NCI-H1092 treated with DMSO at 0.1 percent for 48 hours (cell line): ENCODE data around the gene ZNF276.
"Not testable (repeated sequence)": the region's sequence is repeated elsewhere in the genome, so short reads cannot be mapped to it uniquely, and the experiment has no call there.

Experiments
- DNase-seq: peaks from one replicate; lab custom pipeline; 2025; lab: John Stamatoyannopoulos, UW

The ZNF276 gene

DNA sequence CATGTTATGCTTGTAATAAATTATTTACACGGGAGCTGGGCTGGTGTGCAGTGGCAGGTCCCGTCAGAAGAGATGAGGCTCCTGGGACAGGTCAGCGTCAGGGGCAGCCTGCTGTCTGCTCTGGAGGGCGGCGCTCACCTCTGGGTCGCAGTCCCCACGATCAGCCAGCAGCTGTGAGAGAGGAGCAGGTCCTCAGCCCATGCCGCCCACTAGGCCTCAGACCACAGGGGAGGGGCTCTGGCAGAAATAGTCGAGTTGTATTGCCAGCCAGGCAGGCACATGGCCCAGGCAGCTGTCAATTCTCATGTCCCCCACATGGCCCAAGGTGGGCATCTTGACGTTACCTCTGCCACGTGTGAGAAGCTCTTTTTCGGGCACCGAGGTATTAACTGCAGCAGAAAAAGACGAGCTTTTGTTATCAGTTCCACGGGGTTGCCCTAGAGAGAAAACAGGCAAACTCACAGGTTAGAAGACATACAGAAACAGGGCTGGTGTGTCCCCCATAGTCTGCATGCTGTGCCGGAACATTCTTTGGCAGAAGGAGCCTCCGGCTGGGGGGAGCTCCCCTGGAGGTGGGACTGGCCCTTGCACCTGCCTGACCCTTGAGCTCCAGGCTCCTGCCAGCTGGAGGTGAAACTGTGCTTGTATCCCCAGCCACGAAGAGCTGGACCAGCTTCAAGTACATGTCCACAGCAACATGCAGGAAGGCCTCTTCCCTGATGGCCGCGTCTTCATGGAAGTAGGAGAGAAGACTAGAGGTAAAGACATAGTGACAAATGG lies 17.4 kb downstream of the ZNF276 start:
- DNase-seq, result no peak

DNA sequence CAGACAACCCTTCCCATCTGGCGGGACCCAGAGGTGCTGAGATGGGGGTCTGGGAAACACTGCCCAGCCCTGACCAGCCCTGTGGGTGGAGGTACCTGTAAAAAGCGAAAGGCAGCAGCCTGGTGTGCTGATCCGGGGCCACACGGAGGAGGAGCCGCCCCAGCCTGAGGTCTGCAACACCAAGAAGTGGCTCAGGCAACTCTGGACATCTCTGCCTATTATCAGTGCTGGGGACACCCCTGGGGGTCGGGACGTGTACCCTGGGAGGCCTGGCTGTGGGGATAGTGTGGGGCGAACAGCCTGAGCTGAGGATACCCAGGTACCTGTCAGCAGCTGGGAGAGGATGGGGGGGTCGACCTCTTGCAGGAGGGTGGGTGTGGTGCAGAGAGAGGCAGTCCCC lies 18.0 kb downstream of the ZNF276 start:
- no peak for DNase-seq

DNA sequence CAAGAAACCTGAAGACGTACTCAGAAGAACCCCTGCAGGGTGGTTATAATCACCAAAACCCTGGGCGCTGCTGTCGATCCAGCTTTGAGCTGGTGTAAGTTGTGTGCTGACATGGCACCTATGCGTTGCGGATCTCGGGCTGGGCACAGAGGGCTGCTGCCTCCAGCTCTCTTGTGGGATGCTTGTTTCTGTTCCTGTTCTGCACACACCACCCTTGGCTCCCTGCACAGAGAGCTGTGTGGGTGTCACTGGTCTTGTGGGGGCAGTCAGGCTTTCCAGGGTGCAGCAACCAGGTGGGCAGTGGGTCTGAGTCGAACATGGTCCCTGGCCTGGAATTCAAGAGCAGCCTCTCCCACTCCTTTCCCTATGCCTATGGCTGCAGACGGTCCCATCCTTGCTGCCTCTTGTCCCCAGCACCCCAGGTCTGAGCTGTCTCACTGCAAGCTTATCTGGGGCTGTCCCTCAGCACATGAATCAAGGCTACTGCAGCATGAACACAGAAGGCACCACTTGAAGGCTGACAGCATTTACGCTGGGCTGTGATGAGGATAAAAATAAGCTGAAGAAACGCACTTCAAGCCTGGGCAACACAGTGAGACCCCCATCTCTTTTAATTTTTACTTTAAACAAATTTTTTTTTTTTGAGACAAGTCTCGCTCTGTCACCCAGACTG lies 20.1 kb downstream of the ZNF276 start:
- no peak for DNase-seq

DNA sequence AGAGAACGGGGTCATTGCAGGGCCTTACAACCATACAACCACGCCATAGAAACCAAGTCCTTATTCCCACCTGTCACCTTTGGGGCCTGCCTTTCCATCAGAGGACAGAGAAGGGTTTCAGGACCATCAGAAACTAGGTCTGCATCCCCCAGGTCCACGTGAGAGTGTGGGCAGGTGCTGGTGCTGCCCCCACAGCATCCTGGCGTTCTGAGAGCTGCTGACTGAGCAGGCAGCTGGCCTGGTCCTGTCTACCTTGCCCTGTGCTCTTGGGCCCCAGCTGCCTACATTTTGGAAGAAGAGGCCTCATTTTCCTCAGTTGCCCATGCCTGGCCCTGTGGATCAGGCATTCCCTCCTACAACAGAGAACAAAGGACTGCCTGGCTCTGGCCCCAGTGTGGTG lies 21.6 kb downstream of the ZNF276 start:
- no peak for DNase-seq

DNA sequence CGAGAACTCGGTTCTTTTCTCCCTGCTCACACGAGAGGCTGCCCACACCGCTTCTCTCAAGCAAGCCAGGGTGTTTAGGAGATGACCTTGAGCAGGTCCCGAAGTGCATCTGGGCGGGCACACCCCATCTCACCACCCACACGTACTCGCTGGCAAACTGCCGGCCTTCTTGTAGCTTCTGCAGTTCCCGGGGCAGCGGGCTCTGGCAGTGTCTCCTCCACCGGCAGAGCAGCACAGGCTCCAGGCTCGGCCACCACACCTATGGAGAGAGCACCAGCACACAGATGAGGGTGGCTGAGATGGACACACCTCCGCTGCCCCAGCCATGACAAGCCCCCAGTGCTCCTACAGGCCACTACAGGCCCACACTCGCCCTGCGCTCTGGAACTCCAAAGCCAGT lies 23.5 kb downstream of the ZNF276 start:
- DNase-seq, result no peak

DNA sequence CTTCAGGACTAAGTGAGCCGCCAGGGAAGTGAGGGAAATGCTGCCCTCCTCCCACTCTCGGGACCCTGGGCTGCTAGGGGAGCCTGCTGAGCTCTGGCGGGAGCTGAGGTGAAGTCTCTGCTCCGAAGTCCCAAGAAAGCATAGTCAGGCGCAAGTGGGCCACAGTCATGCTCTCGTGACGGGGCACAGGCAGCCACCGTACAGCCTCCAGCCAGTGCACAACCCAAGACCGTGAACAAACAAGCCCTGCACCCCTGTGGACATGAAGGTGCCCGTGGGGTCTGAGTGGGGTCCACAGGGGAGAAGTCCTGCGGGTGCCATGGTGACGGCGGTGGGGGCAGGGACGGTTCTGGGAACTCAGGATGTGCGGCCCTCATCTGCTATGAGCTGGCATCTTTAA lies 24.7 kb downstream of the ZNF276 start:
- DNase-seq, result no peak

DNA sequence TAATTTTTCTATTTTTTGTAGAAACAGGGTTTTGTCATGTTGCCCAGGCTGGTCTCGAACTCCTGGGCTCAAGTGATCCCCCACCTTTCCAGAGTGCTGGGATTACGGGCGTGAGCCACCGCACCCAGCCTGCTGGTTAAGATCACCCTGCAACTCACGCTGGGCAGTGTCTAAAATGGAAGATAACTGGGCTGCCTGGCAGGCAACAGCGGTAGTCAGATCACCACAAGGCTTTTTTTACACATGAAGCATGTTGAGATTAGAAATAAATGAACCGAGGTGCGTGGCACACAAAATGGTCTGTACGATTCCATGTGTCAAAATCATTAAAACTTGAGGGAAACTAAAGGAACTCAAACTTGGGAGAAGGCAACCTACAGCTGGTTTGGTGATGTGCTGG lies 26.7 kb downstream of the ZNF276 start:
- no peak for DNase-seq

DNA sequence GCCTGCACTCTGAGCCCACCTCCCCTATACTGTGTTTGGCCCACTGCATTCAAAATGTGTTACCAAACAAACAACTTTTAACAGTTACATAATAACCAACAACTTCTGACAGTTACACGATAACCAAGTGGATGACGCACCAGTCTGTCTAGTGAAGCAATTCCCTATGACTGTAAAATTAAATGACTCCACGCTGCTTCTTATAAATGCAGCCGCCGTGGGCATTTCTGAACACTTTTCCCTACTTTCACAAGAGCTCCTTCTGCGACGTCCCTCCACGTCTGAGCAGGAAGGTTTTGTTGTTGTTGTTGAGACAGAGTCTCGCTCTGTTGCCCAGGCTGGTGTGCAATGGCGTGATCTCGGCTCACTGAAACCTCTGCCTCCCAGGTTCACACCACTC lies 27.6 kb downstream of the ZNF276 start:
- DNase-seq, result no peak

DNA sequence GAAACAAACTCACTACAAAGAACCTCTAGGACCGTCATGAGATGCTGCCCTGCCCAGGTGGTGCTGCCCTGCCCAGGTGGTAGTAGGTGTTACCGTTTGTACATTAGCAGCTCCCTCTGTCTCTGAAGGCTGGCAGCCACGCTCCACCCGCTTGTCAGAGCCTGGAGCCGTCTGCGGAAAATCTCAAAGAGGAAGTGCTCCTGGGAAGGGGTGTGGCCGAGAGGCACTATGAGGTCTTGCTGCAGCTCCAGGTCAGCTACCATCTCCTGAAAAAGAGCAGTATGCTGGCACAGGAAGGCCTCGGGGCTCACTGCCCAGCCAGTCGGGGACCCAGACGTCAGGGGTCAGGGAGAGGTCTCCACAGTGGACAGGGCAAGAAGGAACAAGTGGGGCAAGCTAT lies 28.3 kb downstream of the ZNF276 start:
- DNase-seq, result no peak

DNA sequence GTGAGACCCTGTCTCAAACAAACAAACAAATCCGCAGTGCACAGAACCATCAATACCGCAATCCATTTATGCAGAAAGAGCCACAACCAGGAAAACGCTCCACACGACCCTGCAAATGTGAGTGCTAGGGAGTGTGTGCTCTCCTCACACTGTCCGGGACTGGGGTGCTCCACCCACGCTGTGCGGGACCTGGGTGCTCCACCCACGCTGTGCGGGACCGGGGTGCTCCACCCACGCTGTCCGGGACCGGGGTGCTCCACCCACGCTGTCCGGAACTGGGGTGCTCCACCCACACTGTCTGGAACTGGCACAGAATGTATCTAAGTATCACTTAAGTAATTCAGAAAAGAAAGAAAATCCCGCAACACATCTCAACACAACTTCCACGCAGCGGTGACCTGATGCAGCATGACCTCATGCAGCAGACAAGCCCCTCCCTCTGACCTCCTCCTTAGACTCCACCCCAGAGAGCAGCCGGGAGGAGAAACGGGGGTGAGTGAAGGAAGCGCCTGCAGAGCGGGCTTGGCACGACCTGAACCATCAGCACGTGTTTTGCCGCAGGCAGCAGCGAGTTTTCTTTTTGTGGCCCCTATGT lies 38.5 kb downstream of the ZNF276 start:
- no peak for DNase-seq

DNA sequence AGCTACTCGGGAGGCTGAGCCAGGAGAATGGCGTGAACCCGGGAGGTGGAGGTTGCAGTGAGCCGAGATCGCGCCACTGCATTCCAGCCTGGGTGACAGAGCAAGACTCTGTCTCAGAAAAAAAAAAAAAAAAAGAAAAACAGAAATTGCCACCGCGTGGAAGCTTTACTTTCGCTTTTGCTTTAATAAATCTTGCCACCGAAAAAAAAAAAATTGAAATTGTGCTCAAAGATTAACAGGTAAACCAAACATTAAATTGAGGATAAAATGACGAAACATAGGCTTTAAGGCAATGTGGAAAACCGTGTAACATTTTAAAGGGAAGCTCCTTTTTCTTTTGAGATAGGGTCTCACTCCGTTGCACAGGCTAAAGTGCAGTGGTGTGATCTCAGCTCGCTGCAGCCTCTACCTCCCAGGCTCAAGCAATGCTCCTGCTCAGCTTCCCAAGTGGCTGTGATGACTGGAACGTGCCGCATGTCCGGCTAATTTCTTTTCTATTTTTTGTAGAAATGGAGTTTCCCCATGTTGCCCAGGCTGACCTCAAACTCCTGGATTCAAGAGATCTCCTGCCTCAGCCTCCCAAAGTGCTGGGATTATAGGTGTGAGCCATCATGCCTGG lies 40.1 kb downstream of the ZNF276 start:
- DNase-seq, result no peak

DNA sequence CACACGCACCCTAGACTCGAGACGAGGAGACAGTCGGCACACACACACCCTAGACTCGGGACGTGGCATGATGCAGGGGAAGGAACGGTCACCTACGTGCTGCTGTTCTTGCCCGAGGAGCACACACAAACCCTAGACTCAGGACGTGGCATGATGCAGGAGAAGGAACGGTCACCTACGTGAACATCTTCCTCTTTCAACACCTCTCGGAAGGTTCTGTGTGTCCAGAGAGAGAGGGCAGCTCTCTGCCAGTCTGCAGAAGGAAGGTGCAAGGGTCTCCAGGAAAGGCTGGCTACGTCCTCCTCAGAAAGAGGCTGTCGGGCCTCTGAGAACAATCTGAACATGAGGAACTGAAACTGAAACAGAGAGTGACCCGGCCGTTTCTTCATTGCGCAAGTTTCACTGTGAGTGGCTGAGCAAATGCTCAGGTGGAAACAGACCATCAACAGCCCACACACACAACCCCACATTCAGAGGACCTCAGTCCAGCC lies 43.4 kb downstream of the ZNF276 start:
- DNase-seq, result no peak

DNA sequence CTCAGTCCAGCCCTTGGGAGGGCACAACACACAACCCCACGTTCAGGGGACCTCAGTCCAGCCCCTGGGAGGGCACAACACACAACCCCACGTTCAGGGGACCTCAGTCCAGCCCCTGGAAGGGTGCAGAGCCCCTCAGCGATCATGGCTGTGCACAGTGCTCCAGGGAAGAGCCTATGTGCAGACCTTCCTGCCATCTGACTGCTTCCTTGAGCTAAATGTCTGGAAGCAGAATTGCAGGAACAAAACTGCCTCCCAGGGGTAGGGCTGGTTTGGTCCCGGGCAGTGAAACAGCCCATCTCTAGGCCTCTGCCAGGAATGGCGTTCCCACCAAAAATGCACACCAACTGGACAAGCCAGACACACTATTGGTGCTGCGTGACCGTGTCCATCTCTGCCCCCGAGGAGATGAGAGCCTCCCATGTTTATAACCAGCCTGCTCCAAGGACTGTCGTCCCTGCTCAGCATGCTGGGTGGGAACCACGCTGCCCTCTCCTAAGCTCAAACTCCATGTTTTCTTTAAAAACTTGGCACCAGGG lies 44.0 kb downstream of the ZNF276 start:
- DNase-seq, result no peak

DNA sequence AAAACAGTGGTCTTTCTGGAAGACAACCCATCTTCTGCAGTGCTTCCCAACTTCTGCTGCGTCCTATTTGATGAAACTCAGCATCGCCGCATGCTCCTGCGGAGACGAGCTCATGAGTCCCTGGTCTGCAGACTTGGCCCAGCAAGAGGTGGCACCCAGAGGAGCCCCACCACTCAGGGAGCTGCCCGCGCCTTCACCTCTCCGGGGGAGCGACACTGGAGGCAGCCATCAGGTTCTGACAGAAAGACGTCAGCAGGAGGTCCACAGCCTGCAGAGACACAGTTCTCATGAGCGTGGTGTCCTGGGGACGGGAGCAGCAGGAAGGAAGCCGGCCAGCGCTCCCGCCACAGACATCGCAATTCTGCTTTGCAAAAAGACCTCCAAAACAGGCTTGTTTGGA lies 49.0 kb downstream of the ZNF276 start:
- no peak for DNase-seq

DNA sequence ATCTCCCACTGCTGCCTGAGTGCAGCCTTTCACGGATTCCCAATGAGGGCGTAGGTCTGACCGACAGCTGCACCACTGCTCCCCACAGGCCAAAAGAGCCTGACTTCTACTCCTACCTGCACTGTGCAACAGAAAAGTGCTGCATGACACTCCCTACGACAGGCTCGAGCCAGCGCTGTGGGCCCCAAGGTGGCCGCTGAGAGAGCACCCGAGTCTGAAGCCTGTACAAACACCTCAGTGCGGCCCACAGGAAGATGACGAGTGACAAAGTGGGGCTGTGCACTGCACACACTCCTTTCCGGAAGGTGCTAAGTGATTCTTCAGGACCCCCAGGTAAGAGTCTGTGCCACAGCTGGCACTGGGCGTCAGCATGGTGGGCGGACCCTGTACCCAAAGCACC lies 53.9 kb downstream of the ZNF276 start:
- DNase-seq, result no peak

DNA sequence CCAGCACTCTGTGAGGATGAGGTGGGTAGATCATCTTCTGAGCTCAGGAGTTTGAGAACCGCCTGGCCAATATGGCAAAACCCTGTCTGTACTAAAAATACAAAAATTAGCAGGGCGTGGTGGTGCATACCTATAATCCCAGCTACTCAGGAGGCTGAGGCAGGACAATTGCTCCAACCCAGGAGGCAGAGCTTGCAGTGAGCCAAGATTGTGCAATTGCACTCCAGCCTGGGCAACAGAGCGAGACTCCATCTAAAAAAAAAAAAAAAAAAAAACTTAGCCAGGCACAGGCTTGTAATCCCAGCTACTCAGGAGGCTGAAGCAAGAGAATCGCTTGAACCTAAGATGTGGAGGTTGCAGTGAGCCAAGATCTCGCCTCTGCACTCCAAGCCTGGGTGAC lies 56.9 kb downstream of the ZNF276 start:
- not testable (repeated sequence) for DNase-seq

DNA sequence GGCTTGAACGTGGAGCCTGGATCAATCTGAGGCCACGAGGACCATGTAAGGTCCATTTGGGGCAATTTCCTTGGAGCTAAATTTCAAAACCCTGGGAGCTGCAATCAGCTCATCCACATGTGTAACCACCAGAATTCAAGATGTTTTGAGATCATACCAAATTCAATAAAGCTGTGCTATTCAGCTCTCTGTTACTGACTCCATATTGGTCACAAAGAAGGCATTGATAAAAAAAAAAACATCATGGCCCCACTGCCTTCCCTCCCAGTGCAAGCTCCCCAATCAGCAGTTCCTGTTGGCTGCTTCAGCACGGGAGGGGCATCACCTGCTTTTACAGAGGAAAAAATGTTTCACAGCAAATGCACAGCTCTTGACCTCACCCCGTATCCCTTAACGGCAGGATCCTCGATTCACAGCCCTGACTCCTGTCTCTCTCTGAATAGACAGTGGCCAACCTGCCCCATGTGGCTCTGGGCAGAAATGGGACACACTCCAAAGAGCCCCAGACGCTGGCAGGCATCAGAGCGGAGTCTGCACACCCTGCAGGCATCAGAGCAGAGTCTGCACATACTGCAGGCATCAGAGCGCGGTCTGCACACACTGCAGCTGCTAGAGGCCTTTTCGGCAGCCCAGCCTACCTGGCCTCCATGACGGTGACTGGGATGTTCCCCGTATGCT lies 58.0 kb downstream of the ZNF276 start:
- DNase-seq, result no peak

DNA sequence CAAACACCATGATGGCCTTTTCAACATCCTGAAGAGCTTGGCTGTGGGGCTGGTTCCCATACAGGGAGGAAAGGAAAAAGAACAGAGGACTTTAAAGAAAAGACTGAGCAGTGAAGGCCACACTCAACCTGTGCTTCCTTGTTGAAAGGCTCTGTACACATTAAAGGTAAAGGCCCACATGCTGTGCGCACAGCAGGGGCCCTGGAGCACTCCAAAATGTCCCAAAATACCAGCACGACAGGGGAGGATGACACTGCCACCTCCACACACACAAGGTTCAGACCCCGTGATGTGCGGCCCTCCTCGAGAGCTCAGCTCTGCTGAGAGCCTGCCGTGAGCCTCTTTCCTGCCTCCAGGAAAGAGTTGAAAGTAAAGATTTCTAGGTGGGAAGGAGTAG lies 58.6 kb downstream of the ZNF276 start:
- no peak for DNase-seq

DNA sequence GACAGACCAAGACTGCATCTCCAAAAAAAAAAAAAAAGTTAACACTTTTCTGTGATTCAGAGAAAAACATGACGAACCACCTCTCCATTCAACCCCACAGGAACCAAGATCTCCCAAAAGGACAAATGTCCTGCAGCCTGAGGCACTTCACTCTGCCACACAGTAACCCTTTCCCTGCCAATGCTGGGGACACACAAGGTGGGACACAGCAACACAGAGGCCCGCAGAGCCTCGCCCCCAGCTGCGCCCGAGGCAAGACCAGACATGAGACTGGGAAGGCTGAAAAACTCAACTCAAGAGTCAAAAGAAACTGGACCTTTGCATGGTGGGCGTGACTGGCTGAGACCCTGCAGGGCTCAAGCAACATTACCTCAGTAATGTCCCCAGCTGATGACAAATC lies 61.2 kb downstream of the ZNF276 start:
- no peak for DNase-seq

DNA sequence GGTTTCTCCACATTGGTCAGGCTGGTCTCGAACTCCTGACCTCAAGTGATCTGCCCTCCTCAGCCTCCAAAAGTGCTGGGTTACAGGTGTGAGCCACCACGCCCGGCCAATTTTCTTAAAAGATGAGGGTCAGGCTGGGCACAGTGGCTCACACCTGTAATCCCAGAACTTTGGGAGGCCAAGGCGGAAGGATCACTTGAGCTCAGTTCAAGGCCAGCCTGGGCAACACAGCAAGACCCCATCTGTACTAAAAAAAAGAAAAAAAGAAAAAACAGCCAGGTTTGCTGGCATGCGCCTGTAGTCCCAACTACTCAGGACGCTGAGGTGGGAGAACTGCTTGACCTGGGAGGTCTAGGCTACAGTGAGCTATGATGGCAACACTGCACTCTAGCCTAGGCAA lies 62.6 kb downstream of the ZNF276 start:
- DNase-seq, result not testable (repeated sequence)

DNA sequence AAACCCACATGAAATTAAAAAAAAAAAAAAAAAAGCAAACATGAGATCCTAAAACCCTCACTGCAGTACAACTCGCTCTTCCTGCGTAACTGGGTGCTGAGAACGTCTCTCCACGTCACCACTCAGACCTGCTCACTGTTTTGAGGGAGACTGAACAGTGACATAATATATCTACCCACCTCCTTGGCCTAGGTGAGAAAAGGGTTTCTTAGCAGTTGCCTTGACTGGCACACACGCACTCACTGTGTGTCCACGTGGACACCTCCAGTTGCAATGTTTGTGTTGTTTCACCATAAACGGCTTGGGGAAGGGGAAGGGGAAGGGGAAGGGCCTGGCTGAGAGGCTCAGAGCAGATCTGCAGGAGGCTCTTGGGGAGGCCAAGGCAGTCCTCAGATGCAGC lies 63.1 kb downstream of the ZNF276 start:
- DNase-seq, result no peak
